WERI-Rb-1 (cell line): ENCODE measurements around the gene LARGE1.

ENCODE experiments used
- DNase-seq: peaks from one replicate; pipeline ENCODE4 v3.0.0-alpha.2; 2020
- H3K27ac ChIP-seq: fragments of 250-450 bp; sonication (Bioruptor Pico); 2 replicates; pipeline ENCODE4 v1.5.1; 2020; ENCODE audit warnings: mild to moderate bottlenecking, moderate library complexity
- H3K27me3 ChIP-seq: fragments of 250-450 bp; sonication (Bioruptor Pico); 2 replicates; pipeline ENCODE4 v1.5.1; 2021; ENCODE audit warnings: mild to moderate bottlenecking, low read depth, moderate library complexity; ENCODE audit not compliant: insufficient read depth, severe bottlenecking
- H3K36me3 ChIP-seq: fragments of 250-450 bp; sonication (Bioruptor Pico); 2 replicates; pipeline ENCODE4 v1.5.1; 2020; ENCODE audit warnings: mild to moderate bottlenecking, moderate library complexity
- H3K4me3 ChIP-seq: 2 replicates; pipeline ENCODE4 v1.5.1; 2011; ENCODE audit warnings: low read depth, mild to moderate bottlenecking, control low read depth, low read length
- H3K9me3 ChIP-seq: fragments of 250-450 bp; sonication (Bioruptor Pico); 2 replicates; pipeline ENCODE4 v1.5.1; 2021; ENCODE audit warnings: mild to moderate bottlenecking, moderate library complexity; ENCODE audit not compliant: severe bottlenecking
- TF ChIP-seq, protein P1 (sequence below): IDR thresholded peaks from 2 replicates; pipeline ENCODE4 v1.5.1; 2011; ENCODE audit warnings: low read depth, mild to moderate bottlenecking, control low read depth, inconsistent platforms, low read length

Gene LARGE1

GRCh38 chr22:33923660-33924246 lies 3.5 kb upstream of the LARGE1 start:
- Histone ChIP-seq H3K9me3 (no peaks in the 10 kb centered on the region), H3K36me3 (no peaks in the 10 kb centered on the region), H3K4me3 (no peak overlapping the region), H3K27me3 (peaks cover 9% of the 10 kb centered on the region), H3K27ac (no peak overlapping the region)
- TF ChIP-seq, protein P1, sequence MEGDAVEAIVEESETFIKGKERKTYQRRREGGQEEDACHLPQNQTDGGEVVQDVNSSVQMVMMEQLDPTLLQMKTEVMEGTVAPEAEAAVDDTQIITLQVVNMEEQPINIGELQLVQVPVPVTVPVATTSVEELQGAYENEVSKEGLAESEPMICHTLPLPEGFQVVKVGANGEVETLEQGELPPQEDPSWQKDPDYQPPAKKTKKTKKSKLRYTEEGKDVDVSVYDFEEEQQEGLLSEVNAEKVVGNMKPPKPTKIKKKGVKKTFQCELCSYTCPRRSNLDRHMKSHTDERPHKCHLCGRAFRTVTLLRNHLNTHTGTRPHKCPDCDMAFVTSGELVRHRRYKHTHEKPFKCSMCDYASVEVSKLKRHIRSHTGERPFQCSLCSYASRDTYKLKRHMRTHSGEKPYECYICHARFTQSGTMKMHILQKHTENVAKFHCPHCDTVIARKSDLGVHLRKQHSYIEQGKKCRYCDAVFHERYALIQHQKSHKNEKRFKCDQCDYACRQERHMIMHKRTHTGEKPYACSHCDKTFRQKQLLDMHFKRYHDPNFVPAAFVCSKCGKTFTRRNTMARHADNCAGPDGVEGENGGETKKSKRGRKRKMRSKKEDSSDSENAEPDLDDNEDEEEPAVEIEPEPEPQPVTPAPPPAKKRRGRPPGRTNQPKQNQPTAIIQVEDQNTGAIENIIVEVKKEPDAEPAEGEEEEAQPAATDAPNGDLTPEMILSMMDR, result peak; percentile 56
- peak; percentile 77 for DNase-seq

DNA sequence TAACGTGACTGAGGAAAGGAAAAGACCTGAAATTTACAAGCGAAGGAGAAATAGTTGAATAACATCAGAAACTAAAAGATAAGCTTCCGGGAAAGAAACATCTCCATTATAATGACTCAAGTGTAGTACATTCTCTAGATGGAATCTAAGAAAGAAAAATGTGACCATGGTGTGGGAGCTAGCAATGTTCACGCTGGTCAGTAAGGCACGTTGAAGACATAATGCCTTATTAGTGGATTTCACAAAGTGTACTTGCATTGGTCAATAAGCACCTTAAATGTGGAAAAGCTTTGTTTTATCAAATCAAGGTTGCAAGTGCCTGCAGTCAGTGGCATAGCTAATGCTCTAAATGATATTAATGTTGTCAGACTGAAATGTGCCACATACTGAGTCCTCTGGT lies 2.8 kb upstream of the LARGE1 start:
- no peak for DNase-seq
- Histone ChIP-seq H3K4me3 (peak overlapping the region; percentile 70), H3K27me3 (peaks cover 9% of the 10 kb centered on the region), H3K27ac (no peak overlapping the region), H3K9me3 (no peaks in the 10 kb centered on the region), H3K36me3 (no peaks in the 10 kb centered on the region)
- TF ChIP-seq, protein P1, result no peak

- TF ChIP-seq, protein P1, result no peak
- H3K27ac ChIP-seq, result no peak overlapping the region
Measured at GRCh38 chr22:33922349-33922681, 2.0 kb upstream of the LARGE1 start.

GRCh38 chr22:33921525-33922348 lies 1.5 kb upstream of the LARGE1 start:
- DNase-seq, result peak; percentile 82
- peaks cover 9% of the 10 kb centered on the region for H3K27me3 ChIP-seq

More at GRCh38 chr22:33922349-33922681, 2.0 kb upstream of the LARGE1 start:
- H3K9me3 ChIP-seq, result no peaks in the 10 kb centered on the region
- peak overlapping the region; percentile 70 for H3K4me3 ChIP-seq
- no peaks in the 10 kb centered on the region for H3K36me3 ChIP-seq
- peak; percentile 38 for DNase-seq
- peaks cover 9% of the 10 kb centered on the region for H3K27me3 ChIP-seq

GRCh38 chr22:33920927-33921524 lies 750 bp upstream of the LARGE1 start:
- peak; percentile 99 for DNase-seq
- Histone ChIP-seq H3K9me3 (no peaks in the 10 kb centered on the region), H3K27me3 (peaks cover 9% of the 10 kb centered on the region), H3K36me3 (no peaks in the 10 kb centered on the region), H3K4me3 (peak overlapping the region; percentile 70), H3K27ac (peak overlapping the region; percentile 58)
- TF ChIP-seq, protein P1, result no peak

More at GRCh38 chr22:33921525-33922348, 1.5 kb upstream of the LARGE1 start:
- TF ChIP-seq, protein P1, result no peak
- peak overlapping the region; percentile 70 for H3K4me3 ChIP-seq
- no peaks in the 10 kb centered on the region for H3K9me3 ChIP-seq
- H3K27ac ChIP-seq, result peak overlapping the region; percentile 58
- no peaks in the 10 kb centered on the region for H3K36me3 ChIP-seq
